H9 (cell line): ENCODE results near the gene RIMBP2. TPM values are rescaled to one million over a fixed set of nuclear protein-coding genes. Genes with fewer than 3 reads are reported as not detected.

Experiments
- DNase-seq: peaks from one replicate; pipeline ENCODE4 v3.0.0-alpha.2; 2017
- H2AFZ ChIP-seq: one replicate; pipeline ENCODE4 v1.6.1; 2013; ENCODE audit warnings: mild to moderate bottlenecking, low read length, control low read depth, moderate library complexity
- H2AK5ac ChIP-seq: 2 replicates; pipeline ENCODE4 v1.6.1; 2013; ENCODE audit warnings: low read length, control low read depth, mixed read lengths; ENCODE audit not compliant: insufficient read length
- H2BK120ac ChIP-seq: one replicate; pipeline ENCODE4 v1.6.1; 2013; ENCODE audit warnings: low read depth, mild to moderate bottlenecking, low read length, control low read depth, inconsistent platforms; ENCODE audit not compliant: poor library complexity, severe bottlenecking
- H2BK12ac ChIP-seq: 2 replicates; pipeline ENCODE4 v1.6.1; 2013; ENCODE audit warnings: low read length, control low read depth, mixed read lengths, low read depth; ENCODE audit not compliant: insufficient read length
- H2BK15ac ChIP-seq: 2 replicates; pipeline ENCODE4 v1.6.1; 2013; ENCODE audit warnings: low read depth, low read length, control low read depth
- H2BK20ac ChIP-seq: one replicate; pipeline ENCODE4 v1.6.1; 2013; ENCODE audit warnings: low read depth, mild to moderate bottlenecking, low read length, control low read depth, inconsistent platforms; ENCODE audit not compliant: poor library complexity, severe bottlenecking
- H2BK5ac ChIP-seq: 2 replicates; pipeline ENCODE4 v1.6.1; 2013; ENCODE audit warnings: low read length, control low read depth, mixed read lengths; ENCODE audit not compliant: insufficient read length
- H3K14ac ChIP-seq: 2 replicates; pipeline ENCODE4 v1.6.1; 2013; ENCODE audit warnings: low read length, control low read depth; ENCODE audit not compliant: insufficient read depth
- H3K18ac ChIP-seq: 2 replicates; pipeline ENCODE4 v1.6.1; 2013; ENCODE audit warnings: low read depth, mild to moderate bottlenecking, mixed read lengths, low read length, control low read depth; ENCODE audit not compliant: insufficient read length
- H3K23ac ChIP-seq: 2 replicates; pipeline ENCODE4 v1.6.1; 2013; ENCODE audit warnings: low read length, control low read depth, mixed read lengths, low read depth; ENCODE audit not compliant: insufficient read length
- H3K23me2 ChIP-seq: 2 replicates; pipeline ENCODE4 v1.6.1; 2013; ENCODE audit warnings: low read depth, mild to moderate bottlenecking, mixed read lengths, low read length, control low read depth; ENCODE audit not compliant: insufficient read length, poor library complexity, severe bottlenecking
- H3K27ac ChIP-seq: 2 replicates; pipeline ENCODE4 v1.5.1; 2013; ENCODE audit warnings: low read length, control low read depth, mixed read lengths, low read depth; ENCODE audit not compliant: insufficient read length
- H3K27me3 ChIP-seq: 2 replicates; pipeline ENCODE4 v1.6.1; 2013; ENCODE audit warnings: low read length, control low read depth, inconsistent platforms; ENCODE audit not compliant: insufficient read depth
- H3K4ac ChIP-seq: 2 replicates; pipeline ENCODE4 v1.6.1; 2013; ENCODE audit warnings: low read depth, mild to moderate bottlenecking, control low read depth, inconsistent platforms, low read length, moderate library complexity
- H3K4me1 ChIP-seq: 2 replicates; pipeline ENCODE4 v1.6.1; 2013; ENCODE audit warnings: low read length, control low read depth, inconsistent platforms; ENCODE audit not compliant: insufficient read depth
- H3K4me2 ChIP-seq: 2 replicates; pipeline ENCODE4 v1.6.1; 2013; ENCODE audit warnings: low read length, control low read depth, mixed read lengths; ENCODE audit not compliant: insufficient read length, insufficient read depth
- H3K56ac ChIP-seq: 2 replicates; pipeline ENCODE4 v1.6.1; 2013; ENCODE audit warnings: low read depth, mild to moderate bottlenecking, mixed read lengths, low read length, control low read depth; ENCODE audit not compliant: insufficient read length
- H3K79me1 ChIP-seq: 2 replicates; pipeline ENCODE4 v1.6.1; 2013; ENCODE audit warnings: low read depth, mild to moderate bottlenecking, moderate library complexity, low read length, control low read depth, inconsistent platforms; ENCODE audit not compliant: insufficient read depth, poor library complexity, severe bottlenecking
- H3K79me2 ChIP-seq: 2 replicates; pipeline ENCODE4 v1.6.1; 2013; ENCODE audit warnings: low read length, control low read depth, inconsistent platforms; ENCODE audit not compliant: insufficient read depth
- H3K9ac ChIP-seq: 2 replicates; pipeline ENCODE4 v1.6.1; 2013; ENCODE audit warnings: low read length, control low read depth, mixed read lengths; ENCODE audit not compliant: insufficient read length; ENCODE audit errors: extremely low read depth
- H3K9me3 ChIP-seq: one replicate; pipeline ENCODE4 v1.6.1; 2013; ENCODE audit warnings: low read depth, low read length, inconsistent platforms; ENCODE audit not compliant: control insufficient read depth
- H3T11ph ChIP-seq: one replicate; pipeline ENCODE4 v1.6.1; 2013; ENCODE audit warnings: mild to moderate bottlenecking, low read length, control low read depth, inconsistent platforms
- H4K20me1 ChIP-seq: one replicate; pipeline ENCODE4 v1.6.1; 2013; ENCODE audit not compliant: control insufficient read depth, insufficient read length, insufficient read depth
- H4K5ac ChIP-seq: 2 replicates; pipeline ENCODE4 v1.6.1; 2013; ENCODE audit warnings: low read depth, mild to moderate bottlenecking, mixed read lengths, low read length, control low read depth; ENCODE audit not compliant: insufficient read length
- H4K8ac ChIP-seq: replicated peaks from 2 replicates; pipeline ENCODE4 v1.6.1; 2013; ENCODE audit warnings: low read length, control low read depth, mixed read lengths, low read depth; ENCODE audit not compliant: insufficient read length
- H4K91ac ChIP-seq: 2 replicates; pipeline ENCODE4 v1.6.1; 2013; ENCODE audit warnings: low read depth, mild to moderate bottlenecking, moderate library complexity, mixed read lengths, low read length, control low read depth; ENCODE audit not compliant: insufficient read length
- H3K27ac Mint-ChIP-seq, 3 experiments: 2 replicates in 2 of 3; 3 replicates in 1 of 3; pipeline ENCODE4 v1.8.0; 2020 to 2021; ENCODE audit warnings: mixed read lengths in 3 of 3, mild to moderate bottlenecking in 1 of 3, moderate library complexity in 1 of 3
- H3K27me3 Mint-ChIP-seq: 2 replicates; pipeline ENCODE4 v1.8.0; 2021; ENCODE audit warnings: low read depth, mild to moderate bottlenecking, moderate library complexity, mixed read lengths
- H3K36me3 Mint-ChIP-seq, 3 experiments: 2 replicates in 2 of 3; 3 replicates in 1 of 3; pipeline ENCODE4 v1.8.0; 2020 to 2021; ENCODE audit warnings: low read depth in 3 of 3, mixed read lengths in 3 of 3; ENCODE audit not compliant: insufficient read depth in 1 of 3
- H3K4me1 Mint-ChIP-seq, 2 experiments: 2 replicates each; pipeline ENCODE4 v1.8.0; 2020; ENCODE audit warnings: mixed read lengths in 2 of 2
- H3K4me3 Mint-ChIP-seq, 2 experiments: 2 replicates in 1 of 2; 3 replicates in 1 of 2; pipeline ENCODE4 v1.8.0; 2020 to 2021; ENCODE audit warnings: mild to moderate bottlenecking in 2 of 2, mixed read lengths in 2 of 2, moderate library complexity in 1 of 2
- H3K9me3 Mint-ChIP-seq, 2 experiments: 2 replicates in 1 of 2; 3 replicates in 1 of 2; pipeline ENCODE4 v1.8.0; 2020; ENCODE audit warnings: mild to moderate bottlenecking in 2 of 2, mixed read lengths in 2 of 2, moderate library complexity in 1 of 2
- CTCF ChIP-seq: fragments of 200-600 bp; sonication (generic); conservative IDR thresholded peaks from 3 replicates; pipeline ENCODE4 v1.8.0; 2021; ENCODE audit warnings: antibody characterized with exemption, mild to moderate bottlenecking
- WGBS: extraction: QIAGEN DNeasy Blood & Tissue Kit; methylation state at CpG from one replicate; pipeline ENCODE4 v1.1.7; 2013; ENCODE audit warnings: missing lambda C conversion rate, low lambda C conversion rate, mixed read lengths; ENCODE audit not compliant: insufficient read length; ENCODE audit errors: extremely low coverage; 5-methylcytosine and 5-hydroxymethylcytosine counted together
- total RNA-seq: library from RNA; stranded (reverse); gene quantifications from 2 replicates; pipeline ENCODE4 v1.2.1, GENCODE V29; 2021

RIMBP2 gene
- total RNA-seq, 1 experiment from 2014 or later = 0.70 TPM

DNA sequence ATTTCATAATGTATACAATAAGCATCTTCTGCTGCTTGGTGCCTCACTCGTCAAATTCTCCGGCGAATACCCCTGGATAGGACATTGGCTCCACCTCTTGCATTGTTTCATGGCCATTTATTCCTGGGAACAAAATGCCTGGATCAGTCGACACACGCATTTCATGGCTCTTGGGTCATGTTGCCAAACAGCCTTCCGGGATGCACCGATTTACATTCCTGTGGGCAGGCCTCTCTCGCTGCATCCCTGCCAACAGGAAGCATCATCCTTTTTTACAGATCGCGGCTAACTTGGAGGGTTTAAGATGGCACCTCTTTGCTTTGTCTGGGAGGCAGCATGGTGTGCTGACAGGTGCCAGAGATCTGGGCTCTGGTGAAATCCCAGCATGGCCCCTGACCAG, 32.7 kb upstream of the RIMBP2 start:
- H2BK12ac ChIP-seq = no peak overlapping the region
- no peak overlapping the region for H2BK20ac ChIP-seq
- no peak overlapping the region for H3K4me2 ChIP-seq
- 0 out of 2 replicates have a peak, but pooled peaks cover 4% of the 10 kb centered on the region for H3K4me1 ChIP-seq
- H3K9me3 ChIP-seq = no peaks in the 10 kb centered on the region
- no peaks in the 10 kb centered on the region for H3K23me2 ChIP-seq
- Mint-ChIP-seq H3K9me3 (no peaks in the 10 kb centered on the region), H3K27ac (no peak overlapping the region), H3K27me3 (peaks cover 17% of the 10 kb centered on the region), H3K4me1 (peaks cover 0 to 3% of the 10 kb centered on the region in 2 experiments; a peak in 1 of 4 replicates), H3K36me3 (no peaks in the 10 kb centered on the region), H3K4me3 (no peak overlapping the region)
- H3K23ac ChIP-seq = no peak overlapping the region
- no peak overlapping the region for H4K8ac ChIP-seq
- H3K14ac ChIP-seq = no peak overlapping the region
- H3K56ac ChIP-seq = no peak overlapping the region
- no peak overlapping the region for H2AFZ ChIP-seq
- H2BK5ac ChIP-seq = no peak overlapping the region
- H3T11ph ChIP-seq = no peak overlapping the region
- H2BK15ac ChIP-seq = no peak overlapping the region
- H4K5ac ChIP-seq = no peak overlapping the region
- no peak for DNase-seq
- TF ChIP-seq CTCF = no peak
- no peaks in the 10 kb centered on the region for H3K79me2 ChIP-seq
- H3K79me1 ChIP-seq = no peaks in the 10 kb centered on the region
- H3K18ac ChIP-seq = no peak overlapping the region
- H4K91ac ChIP-seq = no peak overlapping the region
- no peaks in the 10 kb centered on the region for H4K20me1 ChIP-seq
- no peak overlapping the region for H2AK5ac ChIP-seq
- no peak overlapping the region for H2BK120ac ChIP-seq
- no peak overlapping the region for H3K9ac ChIP-seq
- WGBS = no CpG with 5 or more reads among the region's 10 CpGs
- no peak overlapping the region for H3K27ac ChIP-seq
- no peaks in the 10 kb centered on the region for H3K27me3 ChIP-seq
- H3K4ac ChIP-seq = no peak overlapping the region
